Measurements from ENCODE around the gene RIN3. TPM values are rescaled to one million over a fixed set of nuclear protein-coding genes. Genes with fewer than 3 reads are reported as not detected.
"Not testable (repeated sequence)": the region's sequence is repeated elsewhere in the genome, so short reads cannot be mapped to it uniquely, and the experiment has no call there.

Gene RIN3
- total RNA-seq, 1 donor, result 7.2 TPM

- no peak for TF ChIP-seq CTCF (IDR thresholded peaks at IDR 0.05; ENCODE audit: insufficient read depth, low read length)
- no peak for DNase-seq (ENCODE audit: low read depth)
- no peak overlapping the region for H3K4me3 ChIP-seq (ENCODE audit: low read depth, low read length)
Measured at GRCh38 chr14:92710001-92710341, 196.4 kb downstream of the RIN3 start.

GRCh38 chr14:92711976-92712653 is 198.5 kb downstream of the RIN3 start:
- H3K4me3 ChIP-seq (ENCODE audit: low read depth, low read length), result no peak overlapping the region
- no peak for TF ChIP-seq CTCF (IDR thresholded peaks at IDR 0.05; ENCODE audit: insufficient read depth, low read length)
- no peak for DNase-seq (ENCODE audit: low read depth)

GRCh38 chr14:92712654-92713051 is 199.1 kb downstream of the RIN3 start:
- no peak for TF ChIP-seq CTCF (IDR thresholded peaks at IDR 0.05; ENCODE audit: insufficient read depth, low read length)
- H3K4me3 ChIP-seq (ENCODE audit: low read depth, low read length), result no peak overlapping the region
- DNase-seq (ENCODE audit: low read depth), result no peak

DNA sequence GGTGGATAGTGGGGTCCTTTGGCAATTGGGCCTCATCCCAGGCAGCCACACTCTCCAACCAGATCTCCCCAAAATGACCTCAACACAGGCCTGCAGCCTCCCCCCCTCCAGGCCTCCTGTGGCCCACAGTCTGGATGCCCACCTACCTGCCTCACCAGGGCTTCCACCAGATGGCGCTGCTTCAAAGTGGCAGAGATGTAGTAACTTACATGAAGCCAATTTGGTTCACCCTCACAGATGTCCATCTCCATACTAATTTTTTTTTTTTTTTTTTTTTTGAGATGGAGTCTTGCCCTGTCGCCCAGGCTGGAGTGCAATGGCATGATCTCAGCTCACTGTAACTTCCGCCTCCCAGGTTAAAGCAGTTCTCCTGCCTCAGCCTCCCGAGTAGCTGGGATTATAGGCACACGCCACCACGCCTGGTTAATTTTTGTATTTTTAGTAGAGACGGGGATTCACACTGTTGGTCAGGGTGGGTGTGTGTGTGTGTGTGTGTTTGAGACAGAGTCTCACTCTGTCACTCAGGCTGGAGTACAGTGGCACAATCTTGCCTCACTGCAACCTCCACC is 201.2 kb downstream of the RIN3 start:
- not testable (repeated sequence) for H3K4me3 ChIP-seq (ENCODE audit: low read depth, low read length)
- peak; percentile 84 for TF ChIP-seq CTCF (IDR thresholded peaks at IDR 0.05; ENCODE audit: insufficient read depth, low read length)
- peak; percentile 69 for DNase-seq (ENCODE audit: low read depth)

GRCh38 chr14:92716131-92716530 is 202.6 kb downstream of the RIN3 start:
- H3K4me3 ChIP-seq (ENCODE audit: low read depth, low read length), result no peak overlapping the region
- no peak for DNase-seq (ENCODE audit: low read depth)
- TF ChIP-seq CTCF (IDR thresholded peaks at IDR 0.05; ENCODE audit: insufficient read depth, low read length), result no peak

DNA sequence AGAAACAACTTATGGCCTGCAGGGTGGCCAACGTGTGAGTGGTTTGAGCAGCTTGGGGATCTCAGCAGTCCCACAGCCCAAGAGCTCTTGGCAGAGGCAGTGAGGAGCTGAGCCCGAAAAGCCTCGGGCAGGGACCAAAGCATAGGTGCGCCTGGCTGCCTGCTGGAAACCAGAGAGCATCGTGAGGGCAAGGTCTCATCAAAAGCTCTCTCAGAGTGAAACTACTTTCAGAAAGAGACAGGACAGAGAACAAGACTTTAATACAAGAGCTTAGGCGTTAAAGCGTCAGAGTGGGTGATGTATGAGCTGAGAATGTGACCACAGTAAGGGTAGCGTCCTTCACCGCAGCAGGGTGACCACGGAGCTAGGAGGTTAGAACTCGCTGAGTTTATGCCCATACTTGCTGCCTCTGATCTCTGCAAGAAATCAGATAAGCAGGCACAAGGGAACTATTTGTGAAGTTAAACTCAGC is 204.0 kb downstream of the RIN3 start:
- no peak overlapping the region for H3K4me3 ChIP-seq (ENCODE audit: low read depth, low read length)
- no peak for TF ChIP-seq CTCF (IDR thresholded peaks at IDR 0.05; ENCODE audit: insufficient read depth, low read length)
- peak; percentile 19 for DNase-seq (ENCODE audit: low read depth)
